ENCODE measurements around the gene TTC39B. TPM values are rescaled to one million over a fixed set of nuclear protein-coding genes. Genes with fewer than 3 reads are reported as not detected.

TTC39B gene
- total RNA-seq, 1 donor from 2014 or later = 4.1 TPM

GRCh38 chr9:15213249-15213648, 93.8 kb downstream of the TTC39B start:
- Histone ChIP-seq H3K9ac (no peak overlapping the region), H2AFZ (replicated peaks) (peak overlapping the region; percentile 45), H3K9me3 (ENCODE audit: low read depth) (no peaks in the 10 kb centered on the region), H3K36me3 (no peaks in the 10 kb centered on the region), H3K4me3 (no peak overlapping the region), H3K79me2 (ENCODE audit: low read depth) (no peaks in the 10 kb centered on the region), H3K4me1 (peaks cover 3% of the 10 kb centered on the region), H4K20me1 (ENCODE audit: low read depth) (no peaks in the 10 kb centered on the region), H3K27ac (no peak overlapping the region), H3F3A (ENCODE audit: low read depth) (no peaks in the 10 kb centered on the region), H3K4me2 (no peak overlapping the region), H3K27me3 (no peaks in the 10 kb centered on the region)
- H3K27me3 Mint-ChIP-seq (ENCODE audit: insufficient read depth, low read depth) = no peaks in the 10 kb centered on the region
- no peak overlapping the region for H3K27ac Mint-ChIP-seq
- DNase-seq (ENCODE audit: low spot score) = no peak
- no peak overlapping the region for H3K4me3 Mint-ChIP-seq
- no peak for TF ChIP-seq EZH2 (IDR thresholded peaks at IDR 0.05)
- peaks cover 6% of the 10 kb centered on the region for H3K4me1 Mint-ChIP-seq
- H3K9me3 Mint-ChIP-seq = no peaks in the 10 kb centered on the region
- H3K36me3 Mint-ChIP-seq = no peaks in the 10 kb centered on the region

- Mint-ChIP-seq H3K4me3 (no peak overlapping the region), H3K36me3 (peaks cover 2% of the 10 kb centered on the region), H3K4me1 (peaks cover 6% of the 10 kb centered on the region), H3K27me3 (ENCODE audit: insufficient read depth, low read depth) (peaks cover 2% of the 10 kb centered on the region), H3K9me3 (peaks cover 2% of the 10 kb centered on the region), H3K27ac (no peak overlapping the region)
- Histone ChIP-seq H3K4me2 (no peak overlapping the region), H3K27ac (no peak overlapping the region), H3K36me3 (no peaks in the 10 kb centered on the region), H3K4me3 (no peak overlapping the region), H3K27me3 (no peaks in the 10 kb centered on the region), H2AFZ (replicated peaks) (no peak overlapping the region), H3K79me2 (ENCODE audit: low read depth) (no peaks in the 10 kb centered on the region), H3F3A (ENCODE audit: low read depth) (no peaks in the 10 kb centered on the region), H3K9ac (no peak overlapping the region), H3K4me1 (peaks cover 3% of the 10 kb centered on the region), H3K9me3 (ENCODE audit: low read depth) (no peaks in the 10 kb centered on the region), H4K20me1 (ENCODE audit: low read depth) (no peaks in the 10 kb centered on the region)
- no peak for DNase-seq (ENCODE audit: low spot score)
- TF ChIP-seq EZH2phosphoT487 (IDR thresholded peaks at IDR 0.05) (no peak), EZH2 (IDR thresholded peaks at IDR 0.05) (no peak), CTCF (IDR thresholded peaks at IDR 0.05) (no peak)
Measured at GRCh38 chr9:15211815-15212495, 95.1 kb downstream of the TTC39B start.

GRCh38 chr9:15211160-15211814, 95.7 kb downstream of the TTC39B start:
- H3K27ac ChIP-seq = no peak overlapping the region
- Mint-ChIP-seq H3K27ac (no peak overlapping the region), H3K4me1 (peaks cover 6% of the 10 kb centered on the region), H3K36me3 (peaks cover 2% of the 10 kb centered on the region), H3K9me3 (peaks cover 2% of the 10 kb centered on the region), H3K27me3 (ENCODE audit: insufficient read depth, low read depth) (peaks cover 2% of the 10 kb centered on the region), H3K4me3 (no peak overlapping the region)
- no peak overlapping the region for H3K9ac ChIP-seq
- H3K79me2 ChIP-seq (ENCODE audit: low read depth) = no peaks in the 10 kb centered on the region
- H3K4me3 ChIP-seq = no peak overlapping the region
- no peaks in the 10 kb centered on the region for H4K20me1 ChIP-seq (ENCODE audit: low read depth)
- no peak overlapping the region for H2AFZ ChIP-seq (replicated peaks)
- H3F3A ChIP-seq (ENCODE audit: low read depth) = no peaks in the 10 kb centered on the region
- H3K36me3 ChIP-seq = no peaks in the 10 kb centered on the region
- H3K4me1 ChIP-seq = peaks cover 3% of the 10 kb centered on the region
- no peaks in the 10 kb centered on the region for H3K9me3 ChIP-seq (ENCODE audit: low read depth)
- no peaks in the 10 kb centered on the region for H3K27me3 ChIP-seq
- peak; percentile 93 for TF ChIP-seq CTCF (IDR thresholded peaks at IDR 0.05)
- TF ChIP-seq EZH2 (IDR thresholded peaks at IDR 0.05) = no peak
- TF ChIP-seq EZH2phosphoT487 (IDR thresholded peaks at IDR 0.05) = no peak
- peak; percentile 79 for DNase-seq (ENCODE audit: low spot score)
- H3K4me2 ChIP-seq = no peak overlapping the region

Measured in neural progenitor cell (in vitro differentiated cells).